HG02852 (cell line): ENCODE results near the gene EXD3.
A peak's percentile ranks its signal among the peaks of the same experiment; 100 is the strongest.

Source experiments
- ATAC-seq: cut with Tn5 transposase; IDR thresholded peaks from one replicate; pipeline ENCODE4 v1.9.1; 2021; ENCODE audit warnings: mild to moderate bottlenecking, moderate library complexity; ENCODE audit not compliant: unreplicated experiment

EXD3 gene

DNA sequence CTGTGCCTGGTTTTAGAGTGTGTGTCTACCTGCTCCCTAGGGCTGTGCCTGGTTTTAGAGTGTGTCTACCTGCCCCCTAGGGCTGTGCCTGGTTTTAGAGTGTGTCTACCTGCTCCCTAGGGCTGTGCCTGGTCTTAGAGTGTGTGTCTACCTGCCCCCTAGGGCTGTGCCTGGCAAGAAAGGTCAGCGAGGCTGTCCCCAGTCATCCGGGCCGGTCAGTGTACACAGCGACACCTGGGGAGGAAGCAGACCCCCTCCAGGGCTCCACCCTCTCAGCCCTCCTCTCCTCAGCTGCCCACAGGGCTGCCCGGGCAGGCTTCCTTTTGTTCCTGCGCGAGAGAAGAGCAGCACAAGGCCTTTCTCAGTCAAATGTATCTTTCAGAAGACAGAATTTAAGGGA lies 125.0 kb downstream of the EXD3 start:
- no peak for ATAC-seq

DNA sequence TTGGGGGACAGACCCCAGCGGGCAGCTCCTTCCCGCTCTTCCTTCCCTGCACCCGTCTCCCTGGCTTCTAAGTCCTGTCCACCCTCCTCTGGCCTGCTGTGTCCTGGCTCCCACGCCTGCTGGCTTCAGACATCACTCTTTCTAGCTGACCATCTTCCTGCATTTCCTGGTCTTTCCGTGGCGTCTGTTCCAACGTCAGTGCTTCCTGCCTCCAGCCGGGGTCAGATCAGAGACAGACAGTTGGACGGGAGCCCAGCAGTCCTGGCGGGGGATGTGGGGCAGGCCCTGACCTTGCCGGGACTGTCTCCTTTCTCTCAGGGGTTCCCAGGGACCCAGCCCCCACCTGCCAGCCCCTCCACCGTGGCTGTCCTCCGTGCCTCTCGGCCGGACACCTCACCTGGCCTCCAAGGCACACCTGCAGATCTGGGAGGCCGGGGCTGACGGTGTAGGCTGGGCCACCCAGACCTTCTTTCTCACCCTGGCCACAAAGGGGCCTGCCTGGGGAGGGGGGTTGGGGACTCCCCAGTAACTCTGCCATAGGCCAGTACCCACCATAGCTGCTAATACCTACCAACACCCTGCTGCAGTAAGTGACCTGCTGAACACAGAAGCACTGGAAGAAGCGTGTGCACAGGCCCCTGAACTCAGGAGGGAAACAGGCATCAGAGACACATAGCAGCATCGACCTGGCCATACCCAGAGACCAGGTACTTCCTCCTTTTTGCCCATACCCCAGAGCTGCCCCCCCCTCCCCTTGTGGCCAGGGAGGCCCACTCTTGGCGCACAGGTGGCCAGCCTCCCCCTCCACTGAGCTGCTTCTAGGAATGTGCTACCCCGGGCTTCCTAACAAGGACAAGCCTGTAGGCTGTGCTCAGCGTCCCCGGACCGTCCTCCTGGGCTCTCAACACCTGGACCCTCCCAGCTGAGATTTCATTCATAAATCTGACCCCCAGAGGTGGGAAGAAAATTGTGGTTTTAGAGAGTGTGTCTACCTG lies 126.0 kb downstream of the EXD3 start:
- no peak for ATAC-seq

- ATAC-seq, result no peak
These were observed 126.9 kb downstream of the EXD3 start for GRCh38 chr9:137295849-137296669.

DNA sequence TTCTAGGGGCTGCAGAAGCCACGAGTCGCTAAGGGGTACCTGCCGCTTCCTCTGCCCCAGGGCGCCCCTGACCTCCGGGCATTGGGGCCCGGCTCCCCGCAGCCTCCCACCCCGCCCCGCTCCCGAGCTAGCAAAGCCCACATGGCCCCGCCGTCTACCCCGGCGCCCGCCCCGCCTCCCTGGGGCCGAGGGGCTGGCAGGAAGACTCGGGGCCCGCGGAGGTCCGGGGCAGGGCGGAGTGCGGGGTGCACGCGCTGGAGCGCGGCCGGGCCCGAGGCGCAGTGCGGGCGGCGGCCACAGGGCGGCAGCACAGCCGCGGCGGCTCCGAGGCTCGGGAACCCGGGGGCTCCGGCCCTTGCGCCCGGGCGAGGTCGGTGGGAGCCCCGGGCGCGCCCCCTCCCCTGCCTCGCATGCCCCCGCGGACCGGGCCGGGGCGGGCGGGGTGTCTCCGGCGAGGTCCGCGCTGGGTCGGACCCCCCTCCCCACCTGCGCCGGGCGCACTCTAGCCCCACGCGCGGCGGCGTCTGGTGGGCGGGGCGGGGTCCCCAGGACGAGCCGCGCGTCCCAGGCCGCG lies 127.6 kb downstream of the EXD3 start:
- peak; percentile 61 for ATAC-seq

DNA sequence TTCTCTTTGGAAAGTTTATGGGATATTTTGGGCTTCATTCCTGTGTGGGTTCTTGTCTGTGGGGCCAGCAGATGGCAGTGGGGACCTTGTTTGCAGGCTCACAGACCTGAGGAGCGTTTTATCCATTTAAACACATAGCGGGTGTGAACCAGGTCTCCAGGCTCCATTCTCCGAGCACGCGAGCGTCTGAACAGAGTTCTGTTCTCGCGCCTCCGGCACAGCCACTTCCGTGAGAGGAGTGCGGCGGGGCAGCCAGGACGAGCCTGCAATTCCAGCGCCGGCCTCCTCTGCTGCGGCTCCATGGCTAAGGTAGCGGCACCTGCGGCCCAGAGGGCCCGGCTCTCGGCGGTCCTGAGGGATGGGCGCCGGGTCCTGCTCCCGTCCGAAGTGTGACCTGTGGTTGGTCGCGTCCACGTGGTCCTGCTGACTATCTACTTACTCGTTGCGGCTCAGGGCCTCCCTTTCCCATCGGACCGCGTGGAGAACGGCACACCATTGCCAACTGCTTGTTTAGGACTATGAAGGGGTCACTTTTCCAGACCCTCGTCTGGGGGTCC lies 128.2 kb downstream of the EXD3 start:
- no peak for ATAC-seq

DNA sequence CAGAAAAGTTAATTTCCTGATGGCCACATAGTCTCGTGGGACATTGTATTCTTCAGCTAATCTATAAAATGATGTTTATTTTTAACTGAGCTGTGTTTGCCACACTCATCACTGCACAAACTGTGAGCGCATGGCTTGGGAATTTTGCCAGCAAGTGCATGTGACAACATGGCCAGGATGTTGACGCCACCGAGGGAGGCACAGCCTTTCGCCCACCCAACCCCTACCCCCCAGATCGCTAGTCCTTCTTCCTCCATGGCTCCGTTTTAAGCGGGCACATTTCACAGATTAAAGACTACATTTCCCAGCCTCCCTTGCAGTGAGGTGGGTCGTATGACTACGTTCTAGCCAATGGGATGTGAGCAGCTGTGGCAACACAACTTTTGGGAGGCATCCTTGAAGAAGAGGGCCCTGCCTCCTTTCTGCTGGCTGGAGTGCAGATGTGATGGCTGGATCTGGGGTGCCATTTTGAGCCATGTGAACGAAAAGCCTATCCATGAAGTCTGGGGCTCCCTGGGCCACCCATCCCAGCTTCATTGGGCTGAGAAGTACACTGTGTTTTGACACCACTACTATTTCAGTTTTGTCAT lies 128.8 kb downstream of the EXD3 start:
- ATAC-seq, result no peak

DNA sequence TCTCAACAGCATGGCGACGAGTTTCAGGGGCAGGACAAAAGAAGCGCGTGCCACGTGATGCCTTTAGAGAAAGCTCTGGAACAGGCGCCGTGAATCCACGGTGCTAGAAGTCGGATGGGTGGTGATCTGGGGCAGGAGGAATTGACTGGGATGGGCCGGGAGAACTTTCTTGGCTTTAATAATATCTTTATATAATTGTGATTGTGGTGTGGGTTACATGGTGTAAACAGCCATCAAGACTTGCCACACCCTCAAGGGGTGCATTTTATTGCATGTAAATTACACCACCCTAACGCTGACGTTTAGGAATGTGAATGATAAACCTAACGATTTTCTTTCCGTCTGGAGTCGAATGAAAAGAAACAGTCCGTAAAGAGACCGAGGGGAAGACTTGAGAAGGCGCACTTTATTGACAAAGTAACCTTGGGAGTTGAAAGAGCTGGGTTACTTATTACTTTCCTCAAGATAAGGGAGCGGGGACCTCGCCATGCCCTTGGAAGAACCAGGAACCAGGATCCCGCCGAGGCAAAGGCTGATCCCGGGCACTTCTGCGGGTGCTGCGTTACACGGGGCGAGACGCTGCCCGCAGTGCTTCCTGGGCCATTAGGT lies 129.4 kb downstream of the EXD3 start:
- no peak for ATAC-seq

DNA sequence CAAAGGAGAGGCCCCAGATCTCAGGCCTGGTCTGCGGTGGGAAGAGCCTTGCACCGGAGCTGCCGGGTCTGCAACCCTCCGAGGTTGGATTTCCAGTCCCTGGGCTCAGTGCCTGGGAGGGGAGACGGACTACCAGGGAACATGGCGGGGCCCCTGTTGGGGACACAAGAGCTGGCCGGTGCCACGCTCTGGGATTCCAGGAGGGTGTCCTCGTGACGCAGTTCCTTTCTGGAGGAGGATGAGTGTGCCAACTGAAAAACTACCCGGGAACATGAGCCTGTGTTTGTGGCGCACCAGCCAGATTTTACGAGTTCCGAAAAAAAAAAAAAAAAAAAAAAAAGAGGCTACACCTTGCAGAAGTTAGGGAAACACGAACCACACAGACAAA lies 129.9 kb downstream of the EXD3 start:
- ATAC-seq, result no peak

DNA sequence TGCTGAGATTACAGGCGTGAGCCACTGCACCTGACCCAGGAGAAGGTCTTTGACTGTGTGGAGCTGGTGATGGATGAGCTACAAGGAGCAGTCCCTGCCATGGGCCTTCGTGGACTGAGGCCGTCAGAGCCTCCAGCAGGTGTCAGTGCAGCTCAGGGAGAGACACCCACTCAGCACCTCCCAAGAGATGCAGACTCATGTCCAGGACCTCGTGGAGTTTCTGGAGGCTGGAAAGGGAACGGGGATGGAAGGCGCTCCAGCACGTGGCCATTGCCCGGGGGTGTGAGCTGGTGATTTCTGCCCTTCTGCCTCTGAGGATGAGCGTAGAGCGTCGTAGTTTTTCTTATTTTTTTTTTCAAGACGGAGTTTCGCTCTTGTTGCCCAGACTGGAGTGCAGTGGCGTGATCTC lies 136.0 kb downstream of the EXD3 start:
- no peak for ATAC-seq

DNA sequence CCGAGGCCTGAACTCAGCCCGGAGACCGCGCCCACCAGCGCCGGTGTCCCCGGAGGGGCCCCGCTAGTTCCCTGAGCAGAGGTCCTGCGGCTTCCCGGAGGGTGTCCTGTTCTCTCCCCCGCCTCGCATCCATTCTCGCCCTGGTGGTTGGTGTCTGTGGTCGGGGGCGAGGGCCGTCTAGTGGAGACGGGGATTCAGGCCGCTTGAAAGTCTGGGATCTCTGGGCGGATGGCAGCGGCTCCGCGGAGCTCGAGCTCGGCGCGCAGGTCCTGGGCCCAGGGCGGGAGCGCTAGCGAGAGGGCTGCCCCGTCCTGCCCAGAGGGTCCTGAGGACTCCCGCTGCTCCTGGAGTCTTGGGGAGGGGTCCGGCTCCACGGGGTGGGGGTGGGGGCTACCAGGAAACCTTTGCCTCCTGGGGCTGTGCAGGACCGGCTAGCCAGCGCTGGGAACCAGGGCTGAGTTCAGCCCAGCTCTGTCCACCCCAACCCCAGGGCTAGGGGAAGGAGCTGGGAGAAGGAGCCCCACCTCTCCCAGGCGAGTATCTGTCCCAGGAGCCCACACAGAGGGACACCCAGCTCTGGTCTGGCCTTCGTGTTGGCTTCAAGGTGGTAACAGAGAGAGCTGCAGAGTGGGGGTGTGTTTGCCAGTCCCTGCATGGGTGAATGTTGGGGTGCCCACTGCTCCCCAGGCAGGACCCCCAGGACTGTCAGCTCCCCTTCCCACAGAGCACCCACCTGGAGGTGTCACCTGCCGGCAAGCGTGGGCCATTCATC lies 141.4 kb downstream of the EXD3 start:
- ATAC-seq, result no peak

DNA sequence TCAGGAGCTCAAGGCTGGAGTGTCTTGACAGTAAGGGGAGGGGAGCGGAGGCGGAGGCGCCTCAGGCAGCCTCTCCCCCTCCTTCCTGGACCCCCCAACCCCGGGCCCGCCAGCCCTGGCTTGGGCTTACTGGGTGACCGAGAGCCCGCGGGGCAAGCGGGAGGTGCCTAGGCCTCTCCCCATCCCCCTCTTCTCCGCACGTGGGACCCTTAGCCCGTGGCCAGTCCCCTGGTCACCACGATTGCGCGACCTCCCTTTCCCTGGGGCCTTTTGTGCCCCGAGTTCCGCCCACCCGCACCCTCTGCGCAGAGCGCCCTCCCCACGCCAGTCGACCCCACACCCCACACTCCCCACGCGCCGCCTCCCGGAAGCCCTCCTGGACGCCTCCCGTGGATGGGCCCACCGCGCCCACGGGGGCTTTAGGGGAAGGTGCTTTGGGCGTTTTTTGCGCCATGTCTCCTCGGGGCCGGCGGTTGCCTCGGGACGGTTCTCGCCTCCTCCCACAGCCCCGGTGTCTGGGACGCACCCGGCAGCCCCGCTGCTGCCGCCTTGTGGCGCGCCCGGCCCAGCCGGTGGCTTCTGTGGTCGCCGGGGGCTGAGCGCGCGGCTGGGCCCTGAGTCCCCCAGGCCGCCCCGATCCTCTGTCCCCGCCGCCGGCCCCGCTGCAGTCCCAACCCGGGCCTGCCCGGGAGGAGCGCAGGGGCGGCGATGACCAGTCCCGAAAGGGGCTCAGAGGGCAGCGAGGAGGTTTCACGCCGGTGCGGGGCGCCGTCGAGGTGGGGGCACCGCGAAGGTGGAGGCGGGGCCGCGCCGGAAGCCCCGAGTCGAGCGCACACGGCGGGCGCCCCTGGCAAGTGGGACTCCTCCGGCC lies 142.3 kb downstream of the EXD3 start:
- no peak for ATAC-seq

- no peak for ATAC-seq
These were observed 143.1 kb downstream of the EXD3 start for GRCh38 chr9:137279741-137280473.

DNA sequence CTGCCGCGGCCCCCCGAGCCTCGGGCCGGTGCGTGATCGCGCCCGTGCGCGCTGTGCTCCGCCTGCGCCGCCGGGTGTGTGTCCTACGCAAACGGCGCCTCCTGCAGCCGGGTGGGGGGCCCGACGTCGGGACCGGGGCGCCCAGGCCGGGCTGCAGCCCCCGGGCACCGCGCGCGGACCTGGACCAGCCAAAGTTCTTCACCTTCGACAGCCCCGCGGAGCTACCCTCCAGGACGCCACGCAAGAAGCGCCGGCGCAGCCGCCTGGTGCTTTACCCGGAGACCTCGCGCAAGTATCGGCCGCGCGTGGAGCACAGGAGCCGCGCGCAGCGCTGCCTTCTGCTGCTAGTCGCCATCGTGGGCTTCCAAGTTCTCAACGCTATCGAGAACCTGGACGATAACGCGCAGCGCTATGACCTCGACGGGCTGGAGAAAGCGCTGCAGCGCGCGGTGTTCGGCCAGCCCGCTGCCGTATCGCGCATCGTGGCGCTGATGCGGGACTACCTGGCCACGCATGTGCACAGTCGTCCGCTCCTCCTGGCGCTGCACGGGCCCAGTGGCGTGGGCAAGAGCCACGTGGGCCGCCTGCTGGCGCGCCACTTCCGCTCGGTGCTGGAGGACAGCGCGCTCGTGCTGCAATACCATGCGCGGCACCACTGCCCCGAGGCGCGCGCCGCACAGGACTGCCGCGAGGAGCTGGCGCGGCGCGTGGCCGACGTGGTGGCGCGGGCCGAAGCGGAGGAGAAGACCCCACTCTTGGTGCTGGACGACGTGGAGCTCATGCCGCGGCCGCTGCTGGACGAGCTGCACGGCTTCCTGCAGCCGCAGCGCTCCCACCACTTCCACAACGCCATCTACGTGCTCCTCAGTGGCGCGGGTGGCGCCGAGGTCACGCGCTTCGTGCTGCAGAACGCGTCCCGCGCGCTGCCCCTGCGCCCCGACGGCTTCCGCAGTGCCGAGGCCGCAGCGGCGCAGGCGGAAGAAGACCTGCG lies 143.9 kb downstream of the EXD3 start:
- ATAC-seq, result no peak

- ATAC-seq, result no peak
These were observed 144.8 kb downstream of the EXD3 start for GRCh38 chr9:137278061-137278701.

- no peak for ATAC-seq
These were observed 145.5 kb downstream of the EXD3 start, which contains the start of gene TOR4A for GRCh38 chr9:137277329-137278041. Gene TOR4A (plus strand): TSS chr9:137277726. CDS start chr9:137278690, 964 bp downstream.
